ENCODE results near the gene RIC8B.
A peak's percentile ranks its signal among the peaks of the same experiment; 100 is the strongest.

The RIC8B gene

GRCh38 chr12:106757623-106758348 is 16.7 kb upstream of the RIC8B start:
- DNase-seq: no peak

GRCh38 chr12:106758349-106759110 is 16.0 kb upstream of the RIC8B start:
- peak in 2 of 58 donors; percentile 5 to 12 for DNase-seq

- peak in 25 of 58 donors; percentile 7 to 70 (median 27) for DNase-seq
These were observed 14.8 kb upstream of the RIC8B start for GRCh38 chr12:106759526-106760183.

- peak in 22 of 58 donors; percentile 7 to 70 (median 26) for DNase-seq
These were observed 14.3 kb upstream of the RIC8B start for GRCh38 chr12:106760184-106760531.

GRCh38 chr12:106764220-106764619 is 10.3 kb upstream of the RIC8B start:
- peak in 4 of 58 donors; percentile 11 to 42 (median 14) for DNase-seq

GRCh38 chr12:106764738-106765137 is 9.7 kb upstream of the RIC8B start:
- DNase-seq: peak in 28 of 58 donors; percentile 4 to 55 (median 24)

GRCh38 chr12:106766393-106766826 is 8.1 kb upstream of the RIC8B start:
- DNase-seq: peak in 20 of 58 donors; percentile 6 to 63 (median 20)

GRCh38 chr12:106767206-106767605 is 7.3 kb upstream of the RIC8B start:
- DNase-seq: no peak

GRCh38 chr12:106767954-106768822 is 6.3 kb upstream of the RIC8B start:
- peak in 10 of 58 donors; percentile 3 to 53 (median 10) for DNase-seq

GRCh38 chr12:106769078-106769477 is 5.4 kb upstream of the RIC8B start:
- DNase-seq: peak in 6 of 58 donors; percentile 4 to 34 (median 10)

GRCh38 chr12:106769546-106769945 is 4.9 kb upstream of the RIC8B start:
- DNase-seq: no peak

GRCh38 chr12:106771425-106771824 is 3.1 kb upstream of the RIC8B start:
- DNase-seq: no peak

GRCh38 chr12:106773286-106774004 is 1.0 kb upstream of the RIC8B start:
- DNase-seq: no peak

- DNase-seq: peak in 9 of 58 donors; percentile 36 to 70 (median 58)
These were observed 484 bp downstream of the RIC8B start for GRCh38 chr12:106774808-106775524.

GRCh38 chr12:106776897-106777296 is 2.4 kb downstream of the RIC8B start:
- no peak for DNase-seq

- no peak for DNase-seq
These were observed 5.6 kb downstream of the RIC8B start for GRCh38 chr12:106780010-106780631.

- DNase-seq: no peak
These were observed 8.1 kb downstream of the RIC8B start for GRCh38 chr12:106782619-106783018.

GRCh38 chr12:106783515-106783914 is 9.0 kb downstream of the RIC8B start:
- no peak for DNase-seq

- no peak for DNase-seq
These were observed 15.5 kb downstream of the RIC8B start for GRCh38 chr12:106790020-106790419.
